Stomach (tissue), 4 donors: ENCODE measurements around the gene AP1G1.

ENCODE experiments used
- CTCF ChIP-seq, 7 experiments: fragments of 450-650 bp in 4 of 7; fragments of 200-600 bp in 3 of 7; sonication (generic) in 3 of 7; IDR thresholded peaks; one replicate each; pipeline ENCODE4 v1.5.1; 2016 to 2019; ENCODE audit warnings: antibody characterized with exemption in 7 of 7, control low read depth in 2 of 7, mild to moderate bottlenecking in 1 of 7
- POLR2AphosphoS5 ChIP-seq, 3 donors: sonication (generic); formaldehyde crosslinking; IDR thresholded peaks; one replicate each; pipeline ENCODE4 v1.6.1; 2016; ENCODE audit warnings: antibody characterized with exemption in 3 of 3

- TF ChIP-seq POLR2AphosphoS5 (IDR thresholded peaks at IDR 0.05) (no peak), CTCF (IDR thresholded peaks at IDR 0.05) (no peak)
Observed at GRCh38 chr16:71811261-71811803, 2.7 kb upstream of the AP1G1 start.
